ENCODE results near the gene RSRC1. TPM values are rescaled to one million over a fixed set of nuclear protein-coding genes. Genes with fewer than 3 reads are reported as not detected.

Gene RSRC1
- total RNA-seq, 2 donors from 2014 or later = 28.5 to 32.0 TPM

DNA sequence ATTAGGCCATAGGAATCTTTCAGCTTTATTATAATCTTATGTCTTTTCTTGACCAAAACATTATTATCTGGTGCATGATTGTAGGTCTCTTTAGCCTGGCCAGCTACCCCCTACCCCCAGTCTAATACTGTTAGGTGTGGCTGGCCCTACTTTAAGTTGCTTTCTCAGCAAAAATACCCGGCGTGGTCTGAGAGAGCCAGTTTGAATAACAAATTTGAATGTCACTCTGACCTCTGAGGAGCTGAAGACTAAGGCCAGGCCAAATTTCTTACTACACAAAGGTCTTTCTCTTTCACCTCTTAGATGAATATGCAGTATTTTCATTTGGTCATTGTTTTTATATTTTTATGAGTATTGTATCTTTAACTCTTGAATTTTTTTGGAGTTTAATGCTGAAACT is 272.6 kb downstream of the RSRC1 start:
- Histone ChIP-seq H3K27ac (no peak overlapping the region), H3K9me3 (no peaks in the 10 kb centered on the region), H3K27me3 (no peaks in the 10 kb centered on the region), H3K4me1 (no peaks in the 10 kb centered on the region), H3K9ac (ENCODE audit: low read depth in 2 of 2, low read length in 2 of 2) (no peak overlapping the region), H3K36me3 (no peaks in the 10 kb centered on the region), H3K4me3 (no peak overlapping the region)
- DNase-seq = no peak
- intact Hi-C loops (cut with DNase I) = no loop called here
- TF ChIP-seq, protein P1, sequence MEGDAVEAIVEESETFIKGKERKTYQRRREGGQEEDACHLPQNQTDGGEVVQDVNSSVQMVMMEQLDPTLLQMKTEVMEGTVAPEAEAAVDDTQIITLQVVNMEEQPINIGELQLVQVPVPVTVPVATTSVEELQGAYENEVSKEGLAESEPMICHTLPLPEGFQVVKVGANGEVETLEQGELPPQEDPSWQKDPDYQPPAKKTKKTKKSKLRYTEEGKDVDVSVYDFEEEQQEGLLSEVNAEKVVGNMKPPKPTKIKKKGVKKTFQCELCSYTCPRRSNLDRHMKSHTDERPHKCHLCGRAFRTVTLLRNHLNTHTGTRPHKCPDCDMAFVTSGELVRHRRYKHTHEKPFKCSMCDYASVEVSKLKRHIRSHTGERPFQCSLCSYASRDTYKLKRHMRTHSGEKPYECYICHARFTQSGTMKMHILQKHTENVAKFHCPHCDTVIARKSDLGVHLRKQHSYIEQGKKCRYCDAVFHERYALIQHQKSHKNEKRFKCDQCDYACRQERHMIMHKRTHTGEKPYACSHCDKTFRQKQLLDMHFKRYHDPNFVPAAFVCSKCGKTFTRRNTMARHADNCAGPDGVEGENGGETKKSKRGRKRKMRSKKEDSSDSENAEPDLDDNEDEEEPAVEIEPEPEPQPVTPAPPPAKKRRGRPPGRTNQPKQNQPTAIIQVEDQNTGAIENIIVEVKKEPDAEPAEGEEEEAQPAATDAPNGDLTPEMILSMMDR (IDR thresholded peaks at IDR 0.05) = no peak

GRCh38 chr3:158384019-158384418 is 274.1 kb downstream of the RSRC1 start:
- H3K27ac ChIP-seq = no peak overlapping the region
- H3K4me1 ChIP-seq = no peaks in the 10 kb centered on the region
- intact Hi-C loops (cut with DNase I) = no loop called here
- H3K36me3 ChIP-seq = no peaks in the 10 kb centered on the region
- TF ChIP-seq, protein P1 (IDR thresholded peaks at IDR 0.05) = no peak
- no peak overlapping the region for H3K4me3 ChIP-seq
- no peaks in the 10 kb centered on the region for H3K27me3 ChIP-seq
- H3K9me3 ChIP-seq = no peaks in the 10 kb centered on the region
- no peak overlapping the region for H3K9ac ChIP-seq (ENCODE audit: low read depth in 2 of 2, low read length in 2 of 2)
- no peak for DNase-seq

GRCh38 chr3:158395421-158395820 is 285.5 kb downstream of the RSRC1 start:
- intact Hi-C loops (cut with DNase I) = no loop called here
- no peaks in the 10 kb centered on the region for H3K4me1 ChIP-seq
- H3K27ac ChIP-seq = no peak overlapping the region
- no peaks in the 10 kb centered on the region for H3K9me3 ChIP-seq
- H3K27me3 ChIP-seq = no peaks in the 10 kb centered on the region
- H3K4me3 ChIP-seq = no peak overlapping the region
- DNase-seq = no peak
- no peak overlapping the region for H3K9ac ChIP-seq (ENCODE audit: low read depth in 2 of 2, low read length in 2 of 2)
- TF ChIP-seq, protein P1 (IDR thresholded peaks at IDR 0.05) = no peak
- H3K36me3 ChIP-seq = no peaks in the 10 kb centered on the region

- no peaks in the 10 kb centered on the region for H3K9me3 ChIP-seq
- H3K36me3 ChIP-seq = no peaks in the 10 kb centered on the region
- intact Hi-C loops (cut with DNase I) = no loop called here
- H3K27ac ChIP-seq = no peak overlapping the region
- H3K9ac ChIP-seq (ENCODE audit: low read depth in 2 of 2, low read length in 2 of 2) = no peak overlapping the region
- DNase-seq = no peak
- no peak overlapping the region for H3K4me3 ChIP-seq
- TF ChIP-seq, protein P1 (IDR thresholded peaks at IDR 0.05) = no peak
- H3K27me3 ChIP-seq = no peaks in the 10 kb centered on the region
- H3K4me1 ChIP-seq = no peaks in the 10 kb centered on the region
Measured at GRCh38 chr3:158402590-158402989, 292.7 kb downstream of the RSRC1 start.

- no peak overlapping the region for H3K27ac ChIP-seq
- TF ChIP-seq, protein P1 (IDR thresholded peaks at IDR 0.05) = no peak
- intact Hi-C loops (cut with DNase I) = no loop called here
- no peak overlapping the region for H3K9ac ChIP-seq (ENCODE audit: low read depth in 2 of 2, low read length in 2 of 2)
- H3K36me3 ChIP-seq = no peaks in the 10 kb centered on the region
- no peaks in the 10 kb centered on the region for H3K9me3 ChIP-seq
- DNase-seq = no peak
- no peaks in the 10 kb centered on the region for H3K4me1 ChIP-seq
- no peak overlapping the region for H3K4me3 ChIP-seq
- no peaks in the 10 kb centered on the region for H3K27me3 ChIP-seq
Measured at GRCh38 chr3:158403013-158403412, 293.1 kb downstream of the RSRC1 start.
